PC-3 (cell line): ENCODE data around the gene ANKRD66. TPM values are rescaled to one million over a fixed set of nuclear protein-coding genes. Genes with fewer than 3 reads are reported as not detected.

Experiments used
- ATAC-seq: fragments of 200-7000 bp; cut with Tn5 transposase; 2 replicates; pipeline ENCODE4 v1.9.1; 2020; ENCODE audit warnings: mild to moderate bottlenecking, moderate library complexity
- BruUV-seq: library from RNA; stranded (reverse); fragments of 400-500 nt; replicated peaks from 2 replicates; lab custom pipeline; 2021; lab: Mats Ljungman, UMichigan
- CTCF ChIA-PET: fragments of 300-600 bp; sonication (Branson Sonifier 250); formaldehyde crosslinking; loops from one replicate; lab custom pipeline; 2022; ENCODE audit warnings: antibody characterized with exemption; lab: Charles Lee
- POLR2A ChIA-PET: fragments of 300-600 bp; sonication (Branson Sonifier 250); formaldehyde crosslinking; loops from one replicate; lab custom pipeline; 2022; ENCODE audit warnings: antibody characterized with exemption; ENCODE audit not compliant: unreplicated experiment; lab: Charles Lee
- DNase-seq: peaks from one replicate; pipeline ENCODE4 v3.0.0-alpha.2; 2015
- H2AFZ ChIP-seq: fragments of 300-600 bp; sonication (generic); 2 replicates; pipeline ENCODE4 v1.6.0; 2016; ENCODE audit warnings: antibody characterized with exemption, low read length
- H3F3A ChIP-seq: fragments of 300-600 bp; sonication (generic); one replicate; pipeline ENCODE4 v1.6.0; 2017; ENCODE audit warnings: antibody characterized with exemption, low read length, control low read depth, mild to moderate bottlenecking; ENCODE audit not compliant: unreplicated experiment
- H3K27ac ChIP-seq: fragments of 300-600 bp; sonication (generic); 2 replicates; pipeline ENCODE4 v1.5.1; 2016; ENCODE audit warnings: mild to moderate bottlenecking, low read length
- H3K27me3 ChIP-seq: fragments of 300-600 bp; sonication (generic); 2 replicates; pipeline ENCODE4 v1.6.1; 2016; ENCODE audit warnings: low read length, mixed read lengths
- H3K36me3 ChIP-seq: fragments of 300-600 bp; sonication (generic); 2 replicates; pipeline ENCODE4 v1.6.1; 2016; ENCODE audit warnings: low read depth, mixed run types, low read length, mixed read lengths
- H3K4me1 ChIP-seq: fragments of 300-600 bp; sonication (generic); 2 replicates; pipeline ENCODE4 v1.5.1; 2016; ENCODE audit warnings: low read length; ENCODE audit not compliant: insufficient read depth
- H3K4me2 ChIP-seq: fragments of 300-600 bp; sonication (generic); 2 replicates; pipeline ENCODE4 v1.6.0; 2016; ENCODE audit warnings: low read length
- H3K4me3 ChIP-seq: fragments of 300-600 bp; sonication (generic); 2 replicates; pipeline ENCODE4 v1.5.1; 2016; ENCODE audit warnings: mild to moderate bottlenecking, low read length, mixed read lengths
- H3K79me2 ChIP-seq: fragments of 300-600 bp; sonication (generic); 2 replicates; pipeline ENCODE4 v1.6.1; 2017; ENCODE audit warnings: low read length, mixed read lengths
- H3K9ac ChIP-seq: fragments of 300-600 bp; sonication (generic); 2 replicates; pipeline ENCODE4 v1.6.0; 2016; ENCODE audit warnings: mild to moderate bottlenecking, low read length
- H3K9me2 ChIP-seq: fragments of 300-600 bp; sonication (generic); replicated peaks from 2 replicates; pipeline ENCODE4 v1.6.1; 2016; ENCODE audit warnings: mixed run types, low read length, mixed read lengths
- H3K9me3 ChIP-seq: fragments of 300-600 bp; sonication (generic); 2 replicates; pipeline ENCODE4 v1.6.1; 2016; ENCODE audit warnings: low read length, mixed read lengths
- H4K20me1 ChIP-seq: fragments of 300-600 bp; sonication (generic); 2 replicates; pipeline ENCODE4 v1.6.1; 2016; ENCODE audit warnings: low read length, mixed read lengths
- CTCF ChIP-seq: fragments of 300-600 bp; sonication (generic); conservative IDR thresholded peaks from 2 replicates; pipeline ENCODE4 v1.5.1; 2017; ENCODE audit warnings: antibody characterized with exemption, low read depth, mild to moderate bottlenecking, low read length
- EZH2 ChIP-seq: fragments of 300-600 bp; sonication (generic); IDR thresholded peaks from one replicate; pipeline ENCODE4 v1.6.1; 2017; ENCODE audit warnings: antibody characterized with exemption, mild to moderate bottlenecking, low read length; ENCODE audit not compliant: unreplicated experiment
- EZH2phosphoT487 ChIP-seq: fragments of 300-600 bp; sonication (generic); IDR thresholded peaks from 2 replicates; pipeline ENCODE4 v1.6.1; 2018; ENCODE audit warnings: mild to moderate bottlenecking, antibody characterized with exemption, low read length, borderline replicate concordance
- intact Hi-C: fragments of 100-400 bp; cut with micrococcal nuclease; formaldehyde crosslinking; loops from 2 replicates; pipeline ENCODE4 v1.9.0; 2023
- total RNA-seq: library from RNA; depleted of rRNA; stranded (reverse); fragments of >200 nt; gene quantifications from 2 replicates; pipeline ENCODE4 v1.2.3, GENCODE V29; 2014

ANKRD66 gene
- total RNA-seq, 1 experiment from 2014 or later: not detected

GRCh38 chr6:46787871-46788540 is 41.3 kb downstream of the ANKRD66 start:
- Histone ChIP-seq H3K27ac (no peak overlapping the region), H3F3A (no peaks in the 10 kb centered on the region), H3K4me1 (no peaks in the 10 kb centered on the region), H3K4me3 (no peak overlapping the region), H3K9ac (no peak overlapping the region), H3K79me2 (no peaks in the 10 kb centered on the region), H3K36me3 (no peaks in the 10 kb centered on the region), H3K9me3 (no peaks in the 10 kb centered on the region), H3K9me2 (no peaks in the 10 kb centered on the region), H2AFZ (no peak overlapping the region), H4K20me1 (no peaks in the 10 kb centered on the region), H3K4me2 (no peak overlapping the region), H3K27me3 (no peaks in the 10 kb centered on the region)
- intact Hi-C loops: no loop called here
- no TSS peak for BruUV-seq
- TF ChIP-seq EZH2phosphoT487: no peak
- no peak for TF ChIP-seq CTCF
- no peak for TF ChIP-seq EZH2
- no peak for ATAC-seq
- ChIA-PET CTCF (no interaction called here), POLR2A (interaction anchor here (1.1 kb wide), 1 partner anchor 203 kb away, joined by 5 read pairs; no protein-coding TSS in a partner anchor)
- no peak for DNase-seq

DNA sequence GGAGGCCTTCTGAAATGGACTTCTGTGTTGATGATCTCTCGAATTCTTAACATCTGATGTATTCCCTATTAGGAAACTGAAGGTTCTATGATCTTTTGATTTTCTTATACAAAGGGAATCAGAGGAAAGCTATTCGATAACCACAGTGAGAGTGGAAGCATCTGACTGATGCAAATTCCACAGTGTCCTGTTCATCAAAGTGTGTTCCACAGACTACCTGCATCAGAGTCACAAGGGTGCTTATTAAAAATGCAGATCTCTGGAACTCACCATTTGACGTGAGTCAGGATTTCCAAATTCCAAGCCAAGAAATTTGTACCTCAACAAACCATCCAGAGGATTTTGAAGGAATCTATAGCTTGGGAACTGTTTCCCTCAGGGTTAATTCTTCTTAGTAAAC is 42.1 kb downstream of the ANKRD66 start:
- no peaks in the 10 kb centered on the region for H3K9me2 ChIP-seq
- no peak for TF ChIP-seq EZH2
- no peaks in the 10 kb centered on the region for H4K20me1 ChIP-seq
- ChIA-PET POLR2A (interaction anchor here (1.1 kb wide), 1 partner anchor 202 kb away, joined by 5 read pairs; no protein-coding TSS in a partner anchor), CTCF (no interaction called here)
- H3K27me3 ChIP-seq: no peaks in the 10 kb centered on the region
- no TSS peak for BruUV-seq
- intact Hi-C loops: no loop called here
- no peaks in the 10 kb centered on the region for H3K36me3 ChIP-seq
- no peaks in the 10 kb centered on the region for H3K79me2 ChIP-seq
- H3K4me2 ChIP-seq: no peak overlapping the region
- H2AFZ ChIP-seq: no peak overlapping the region
- no peaks in the 10 kb centered on the region for H3K9me3 ChIP-seq
- H3K4me3 ChIP-seq: no peak overlapping the region
- DNase-seq (no peak), ATAC-seq (no peak)
- H3K4me1 ChIP-seq: no peaks in the 10 kb centered on the region
- H3K27ac ChIP-seq: no peak overlapping the region
- H3F3A ChIP-seq: no peaks in the 10 kb centered on the region
- H3K9ac ChIP-seq: no peak overlapping the region

GRCh38 chr6:46789434-46790354 is 43.0 kb downstream of the ANKRD66 start:
- intact Hi-C loops: no loop called here
- Histone ChIP-seq H2AFZ (no peak overlapping the region), H3F3A (no peaks in the 10 kb centered on the region), H3K36me3 (no peaks in the 10 kb centered on the region), H3K4me3 (no peak overlapping the region), H3K4me2 (no peak overlapping the region), H3K9me3 (no peaks in the 10 kb centered on the region), H3K27me3 (no peaks in the 10 kb centered on the region), H3K4me1 (no peaks in the 10 kb centered on the region), H3K79me2 (no peaks in the 10 kb centered on the region), H3K9me2 (no peaks in the 10 kb centered on the region), H4K20me1 (no peaks in the 10 kb centered on the region), H3K9ac (no peak overlapping the region), H3K27ac (no peak overlapping the region)
- ATAC-seq (no peak), DNase-seq (no peak)
- POLR2A ChIA-PET: no interaction called here
- CTCF ChIA-PET: no interaction called here
- no TSS peak for BruUV-seq
- TF ChIP-seq EZH2phosphoT487 (no peak), EZH2 (no peak), CTCF (no peak)
